Measurements from ENCODE around the gene GPS1.

The GPS1 gene

GRCh38 chr17:82015311-82015971, 36.3 kb upstream of the GPS1 start:
- DNase-seq: no peak

GRCh38 chr17:82016061-82016874, 35.4 kb upstream of the GPS1 start:
- DNase-seq: no peak

GRCh38 chr17:82016875-82017459, 34.7 kb upstream of the GPS1 start:
- no peak for DNase-seq

GRCh38 chr17:82017612-82018151, 34.0 kb upstream of the GPS1 start:
- no peak for DNase-seq

GRCh38 chr17:82018152-82018988, 33.3 kb upstream of the GPS1 start:
- DNase-seq: no peak

- DNase-seq: no peak
Measured at GRCh38 chr17:82018989-82019689, 32.6 kb upstream of the GPS1 start.

- peak; percentile 70 to 75 for DNase-seq
Measured at GRCh38 chr17:82019690-82020571, 31.8 kb upstream of the GPS1 start.

- no peak for DNase-seq
Measured at GRCh38 chr17:82020572-82021106, 31.1 kb upstream of the GPS1 start.

GRCh38 chr17:82021107-82021899, 30.4 kb upstream of the GPS1 start:
- no peak for DNase-seq

GRCh38 chr17:82021900-82022309, 29.8 kb upstream of the GPS1 start:
- no peak for DNase-seq

GRCh38 chr17:82022310-82022980, 29.3 kb upstream of the GPS1 start, which contains the start of gene CENPX:
Gene CENPX (minus strand): TSS chr17:82022878. CDS start chr17:82022861, 17 bp downstream.
- no peak for DNase-seq

- DNase-seq: peak; percentile 99
Measured at GRCh38 chr17:82022981-82023446, 28.7 kb upstream of the GPS1 start, which contains the start of gene LRRC45. Gene LRRC45 (plus strand): TSS chr17:82023305. CDS start chr17:82023644, 339 bp downstream.

- no peak for DNase-seq
Measured at GRCh38 chr17:82023447-82024241, 28.1 kb upstream of the GPS1 start.

GRCh38 chr17:82024859-82025258, 26.8 kb upstream of the GPS1 start:
- no peak for DNase-seq

- no peak for DNase-seq
Measured at GRCh38 chr17:82025401-82026107, 26.1 kb upstream of the GPS1 start.

GRCh38 chr17:82028246-82028645, 23.5 kb upstream of the GPS1 start:
- DNase-seq: no peak

- DNase-seq: no peak
Measured at GRCh38 chr17:82028966-82029365, 22.7 kb upstream of the GPS1 start.
